DND-41 (cell line): ENCODE measurements around the gene RANBP17.
A peak's percentile ranks its signal among the peaks of the same experiment; 100 is the strongest.

Source experiments
- ATAC-seq: fragments of 200-7000 bp; cut with Tn5 transposase; 3 replicates; pipeline ENCODE4 v1.9.1; 2021; ENCODE audit warnings: low read depth; ENCODE audit not compliant: insufficient read depth
- DNase-seq: peaks from one replicate; pipeline ENCODE4 v3.0.0-alpha.2; 2020
- H2AFZ ChIP-seq: 2 replicates; pipeline ENCODE4 v1.6.0; 2012; ENCODE audit warnings: low read depth, low read length
- H3K27ac ChIP-seq: 2 replicates; pipeline ENCODE4 v1.5.1; 2012; ENCODE audit warnings: low read length, inconsistent platforms
- H3K27me3 ChIP-seq: fragments of 200-600 bp; sonication (generic); 2 replicates; pipeline ENCODE4 v1.6.0; 2012; ENCODE audit warnings: low read length, mild to moderate bottlenecking, inconsistent platforms; ENCODE audit not compliant: insufficient read depth, poor library complexity
- H3K36me3 ChIP-seq: 2 replicates; pipeline ENCODE4 v1.5.1; 2012; ENCODE audit warnings: low read length, inconsistent platforms; ENCODE audit not compliant: insufficient read depth
- H3K4me1 ChIP-seq: 2 replicates; pipeline ENCODE4 v1.5.1; 2012; ENCODE audit warnings: mild to moderate bottlenecking, low read length; ENCODE audit not compliant: insufficient read depth
- H3K4me2 ChIP-seq: 2 replicates; pipeline ENCODE4 v1.6.0; 2012; ENCODE audit warnings: mild to moderate bottlenecking, moderate library complexity, low read length, inconsistent platforms; ENCODE audit not compliant: insufficient read depth
- H3K4me3 ChIP-seq, 2 experiments: fragments of 200-600 bp in 1 of 2; shearing (Covaris generic) in 1 of 2; 2 replicates each; pipeline ENCODE4 v1.5.1; 2012 to 2016; ENCODE audit warnings: inconsistent platforms in 2 of 2, low read length in 2 of 2, mild to moderate bottlenecking in 2 of 2, low read depth in 1 of 2, moderate library complexity in 1 of 2
- H3K79me2 ChIP-seq: 2 replicates; pipeline ENCODE4 v1.6.0; 2012; ENCODE audit warnings: low read length, inconsistent platforms; ENCODE audit not compliant: insufficient read depth
- H3K9ac ChIP-seq: 2 replicates; pipeline ENCODE4 v1.6.0; 2012; ENCODE audit warnings: low read depth, mild to moderate bottlenecking, inconsistent platforms, low read length, moderate library complexity
- H3K9me3 ChIP-seq: 2 replicates; pipeline ENCODE4 v1.5.1; 2012; ENCODE audit warnings: low read length, moderate library complexity, mild to moderate bottlenecking, inconsistent platforms; ENCODE audit not compliant: insufficient read depth, severe bottlenecking
- H4K20me1 ChIP-seq: 2 replicates; pipeline ENCODE4 v1.6.0; 2012; ENCODE audit warnings: low read length; ENCODE audit not compliant: insufficient read depth
- CTCF ChIP-seq: IDR thresholded peaks from 2 replicates; pipeline ENCODE4 v1.5.1; 2012; ENCODE audit warnings: borderline replicate concordance, low read length, moderate library complexity, mild to moderate bottlenecking; ENCODE audit not compliant: poor library complexity, severe bottlenecking; ENCODE audit errors: extremely low read depth
- EZH2 ChIP-seq: IDR thresholded peaks from 3 replicates; pipeline ENCODE4 v1.6.1; 2012; ENCODE audit warnings: borderline replicate concordance, low read depth, mild to moderate bottlenecking, moderate library complexity, low read length, inconsistent platforms; ENCODE audit not compliant: severe bottlenecking

RANBP17 gene

GRCh38 chr5:171261361-171261760, 399.5 kb downstream of the RANBP17 start:
- ATAC-seq: no peak
- no peaks in the 10 kb centered on the region for H3K36me3 ChIP-seq
- no peaks in the 10 kb centered on the region for H3K9me3 ChIP-seq
- H3K4me2 ChIP-seq: no peak overlapping the region
- H3K4me3 ChIP-seq: no peak overlapping the region
- H2AFZ ChIP-seq: no peak overlapping the region
- H3K27me3 ChIP-seq: no peaks in the 10 kb centered on the region
- H3K9ac ChIP-seq: no peak overlapping the region
- no peak for DNase-seq
- peaks cover 35% of the 10 kb centered on the region for H3K4me1 ChIP-seq
- no peak overlapping the region for H3K27ac ChIP-seq
- TF ChIP-seq CTCF (no peak), EZH2 (no peak)
- no peaks in the 10 kb centered on the region for H4K20me1 ChIP-seq
- no peaks in the 10 kb centered on the region for H3K79me2 ChIP-seq

- Histone ChIP-seq H3K9ac (no peak overlapping the region), H3K4me3 (no peak overlapping the region), H4K20me1 (no peaks in the 10 kb centered on the region), H3K27ac (no peak overlapping the region), H3K9me3 (no peaks in the 10 kb centered on the region), H3K4me1 (peaks cover 35% of the 10 kb centered on the region), H3K4me2 (no peak overlapping the region), H3K79me2 (no peaks in the 10 kb centered on the region), H3K27me3 (no peaks in the 10 kb centered on the region), H2AFZ (no peak overlapping the region), H3K36me3 (no peaks in the 10 kb centered on the region)
- TF ChIP-seq CTCF: no peak
- TF ChIP-seq EZH2: no peak
- DNase-seq (no peak), ATAC-seq (no peak)
Measured at GRCh38 chr5:171261904-171262303, 400.1 kb downstream of the RANBP17 start.

- Histone ChIP-seq H3K9ac (no peak overlapping the region), H3K4me3 (no peak overlapping the region), H3K4me1 (peaks cover 34% of the 10 kb centered on the region), H4K20me1 (no peaks in the 10 kb centered on the region), H3K79me2 (no peaks in the 10 kb centered on the region), H3K4me2 (no peak overlapping the region), H3K9me3 (no peaks in the 10 kb centered on the region), H3K27me3 (no peaks in the 10 kb centered on the region), H3K36me3 (no peaks in the 10 kb centered on the region), H2AFZ (no peak overlapping the region), H3K27ac (no peak overlapping the region)
- no peak for DNase-seq
- TF ChIP-seq CTCF: no peak
- TF ChIP-seq EZH2: no peak
- no peak for ATAC-seq
Measured at GRCh38 chr5:171263181-171263580, 401.4 kb downstream of the RANBP17 start.

GRCh38 chr5:171264843-171265242, 403.0 kb downstream of the RANBP17 start:
- ATAC-seq: peak; percentile 97
- H3K9ac ChIP-seq: no peak overlapping the region
- no peak overlapping the region for H3K4me3 ChIP-seq
- DNase-seq: peak; percentile 19
- no peak overlapping the region for H2AFZ ChIP-seq
- TF ChIP-seq CTCF (no peak), EZH2 (no peak)
- H3K79me2 ChIP-seq: no peaks in the 10 kb centered on the region
- no peaks in the 10 kb centered on the region for H3K36me3 ChIP-seq
- H4K20me1 ChIP-seq: no peaks in the 10 kb centered on the region
- H3K27me3 ChIP-seq: no peaks in the 10 kb centered on the region
- H3K4me2 ChIP-seq: peak overlapping the region; percentile 4; the same call in 1 of the 2 replicates
- peak overlapping the region; percentile 29 for H3K27ac ChIP-seq
- H3K9me3 ChIP-seq: no peaks in the 10 kb centered on the region
- H3K4me1 ChIP-seq: peaks cover 21% of the 10 kb centered on the region
